Measurements from ENCODE around the gene DDX49.
"Not testable (repeated sequence)": the region's sequence is repeated elsewhere in the genome, so short reads cannot be mapped to it uniquely, and the experiment has no call there.

The DDX49 gene

GRCh38 chr19:18913466-18913865 lies 6.0 kb upstream of the DDX49 start:
- DNase-seq = no peak

- no peak for DNase-seq
Measured at GRCh38 chr19:18915639-18916038, 3.9 kb upstream of the DDX49 start.

GRCh38 chr19:18917593-18917992 lies 1.9 kb upstream of the DDX49 start:
- not testable (repeated sequence) for DNase-seq

GRCh38 chr19:18919900-18920214 lies 342 bp downstream of the DDX49 start:
- DNase-seq = no peak

GRCh38 chr19:18920400-18920799 lies 885 bp downstream of the DDX49 start:
- DNase-seq = no peak

DNA sequence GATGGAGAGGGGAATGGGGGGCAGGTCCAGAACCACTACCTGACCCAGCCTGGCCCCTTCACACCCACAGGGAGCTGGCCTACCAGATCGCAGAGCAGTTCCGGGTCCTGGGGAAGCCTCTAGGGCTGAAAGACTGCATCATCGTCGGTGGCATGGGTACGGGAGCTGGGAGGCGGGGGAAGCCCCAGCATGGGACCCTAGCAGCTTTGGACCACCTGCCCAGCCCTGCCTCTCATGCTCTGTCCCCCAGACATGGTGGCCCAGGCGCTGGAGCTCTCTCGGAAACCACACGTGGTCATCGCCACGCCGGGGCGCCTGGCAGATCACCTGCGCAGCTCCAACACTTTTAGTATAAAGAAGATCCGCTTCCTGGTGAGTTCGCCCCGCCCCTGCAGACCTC lies 2.1 kb downstream of the DDX49 start:
- no peak for DNase-seq

- DNase-seq = no peak
Measured at GRCh38 chr19:18922228-18922985, 2.9 kb downstream of the DDX49 start.

GRCh38 chr19:18924684-18925213 lies 5.2 kb downstream of the DDX49 start:
- no peak for DNase-seq

GRCh38 chr19:18928018-18928805 lies 8.7 kb downstream of the DDX49 start:
- no peak for DNase-seq

GRCh38 chr19:18929311-18929710 lies 9.8 kb downstream of the DDX49 start:
- DNase-seq = no peak

GRCh38 chr19:18931316-18932162 lies 12.0 kb downstream of the DDX49 start:
- DNase-seq = no peak

GRCh38 chr19:18932216-18932841 lies 12.8 kb downstream of the DDX49 start:
- peak; percentile 33 for DNase-seq

- no peak for DNase-seq
Measured at GRCh38 chr19:18933297-18933696, 13.8 kb downstream of the DDX49 start.

- DNase-seq = no peak
Measured at GRCh38 chr19:18939163-18939562, 19.6 kb downstream of the DDX49 start.

GRCh38 chr19:18939922-18940768 lies 20.6 kb downstream of the DDX49 start:
- DNase-seq = no peak

- no peak for DNase-seq
Measured at GRCh38 chr19:18940769-18941627, 21.5 kb downstream of the DDX49 start, which contains the start of gene HOMER3. TSS of gene HOMER3 (minus strand) at chr19:18941217. CDS start at chr19:18938982, 2,235 bp downstream.

DNA sequence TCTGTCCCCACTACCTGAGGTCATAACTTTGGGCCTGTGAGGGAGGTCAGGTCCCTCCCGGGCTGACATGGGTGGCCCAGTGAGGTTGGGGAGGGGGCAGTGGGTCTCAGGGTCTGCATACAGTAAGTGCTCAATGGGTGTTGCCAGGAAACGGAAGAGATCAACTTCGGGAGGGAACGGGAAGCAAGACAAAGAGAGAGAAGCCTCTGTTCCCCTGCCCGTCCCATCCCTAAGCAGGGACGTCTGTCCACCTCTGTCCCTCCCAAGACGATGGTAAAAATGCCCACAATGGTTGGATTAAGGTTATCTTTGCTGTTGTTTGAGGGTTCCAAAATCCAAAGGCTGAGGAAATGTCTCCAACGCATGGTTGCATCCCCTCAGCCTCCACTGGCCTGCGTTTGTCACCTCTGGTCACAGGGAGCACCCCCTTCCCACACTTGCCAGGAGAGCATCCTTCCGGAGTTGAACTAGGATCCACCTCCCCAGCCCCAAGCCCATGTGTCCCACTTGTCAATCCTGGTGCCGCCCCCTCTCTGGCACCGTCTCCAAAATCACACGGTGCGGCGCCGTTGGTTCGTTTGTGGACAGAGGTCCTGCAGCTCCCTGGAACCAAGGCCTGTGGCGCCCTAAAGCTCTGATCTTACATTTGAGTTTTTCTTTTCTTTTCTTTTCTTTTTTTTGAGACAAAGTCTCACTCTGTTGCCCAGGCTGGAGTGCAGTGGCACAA lies 22.3 kb downstream of the DDX49 start:
- no peak for DNase-seq

DNA sequence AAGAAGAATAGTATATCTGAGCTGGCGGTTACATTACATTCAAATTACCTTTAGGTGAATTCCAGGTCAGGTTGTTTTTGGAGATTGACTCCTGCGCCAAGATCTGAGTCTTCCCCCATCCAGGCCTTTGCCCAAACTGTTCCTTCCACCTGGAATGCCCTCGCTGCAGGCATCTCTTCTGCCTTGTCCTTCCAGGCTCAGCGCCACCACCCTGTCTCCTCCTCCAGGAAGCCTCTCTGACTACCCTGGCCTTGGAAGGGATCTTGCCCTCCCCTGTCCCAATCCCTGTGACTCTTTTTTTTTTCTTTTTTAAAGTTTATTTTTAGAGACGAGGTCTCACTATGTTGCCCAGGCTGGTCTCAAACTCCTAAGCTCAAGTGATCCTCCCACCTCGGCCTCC lies 23.2 kb downstream of the DDX49 start:
- no peak for DNase-seq

DNA sequence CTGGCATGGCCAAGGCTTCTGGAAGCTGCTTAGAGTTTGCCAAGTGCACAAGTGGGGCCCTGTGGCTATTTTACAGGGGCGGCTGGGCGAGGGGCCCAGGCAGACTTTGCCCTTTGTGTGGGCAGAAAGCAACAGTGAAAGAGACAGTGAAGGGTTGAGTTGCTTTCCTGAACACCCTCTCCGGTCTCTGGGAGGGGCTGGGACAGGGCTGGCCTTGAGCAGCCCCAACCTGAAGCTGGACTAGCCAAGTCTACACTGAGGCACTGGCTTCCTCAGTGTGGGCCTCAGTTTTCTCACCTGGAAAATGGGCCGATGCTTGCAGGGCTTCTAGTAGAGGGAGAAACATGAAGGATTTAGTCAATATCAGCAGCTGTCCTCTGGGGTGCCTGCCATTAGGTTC lies 23.9 kb downstream of the DDX49 start:
- no peak for DNase-seq

DNA sequence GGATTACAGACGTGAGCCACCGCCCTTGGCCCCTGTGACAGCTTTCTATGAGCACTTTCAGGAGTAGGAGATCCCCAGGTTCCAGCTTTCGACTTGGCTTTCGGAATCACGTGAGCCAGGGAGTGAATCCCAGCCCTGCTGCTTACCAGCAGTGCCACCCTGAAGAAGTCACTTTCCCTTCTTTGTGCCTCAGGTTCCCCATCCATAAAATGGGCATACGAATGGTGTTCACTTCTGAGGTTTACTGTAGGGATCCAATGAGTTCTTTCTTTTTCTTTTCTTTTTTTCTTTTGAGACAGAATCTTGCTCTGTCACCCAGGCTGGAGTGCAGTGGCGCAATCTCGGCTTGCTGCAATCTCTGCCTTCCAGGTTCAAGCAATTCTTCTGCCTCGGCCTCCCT lies 25.8 kb downstream of the DDX49 start:
- DNase-seq = no peak

All from NCI-H526 treated with DMSO at 0.1 percent for 48 hours (cell line).